Measurements from ENCODE around the gene TBC1D7. TPM values are rescaled to one million over a fixed set of nuclear protein-coding genes. Genes with fewer than 3 reads are reported as not detected.

TBC1D7 gene
- total RNA-seq, 1 experiment from 2014 or later = 18.5 TPM

DNA sequence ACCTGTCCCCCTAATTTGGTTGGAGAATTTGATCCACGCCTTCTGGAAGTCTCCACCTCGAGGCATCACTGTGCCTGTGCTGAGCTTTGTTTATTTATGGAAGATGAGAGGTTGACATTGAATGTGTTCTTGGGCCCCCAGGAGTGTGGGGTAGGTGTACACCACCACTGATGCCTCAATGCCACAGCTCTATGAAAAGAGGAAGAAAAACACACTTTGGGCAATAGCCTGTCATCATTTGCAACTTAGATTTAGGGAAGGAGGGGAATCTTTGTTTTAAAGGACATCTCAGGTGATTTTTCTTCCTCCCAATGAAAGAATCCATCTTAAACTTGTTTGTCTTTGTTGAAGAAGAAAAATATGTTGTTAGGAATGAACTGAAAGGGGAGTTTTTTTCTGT lies 42.6 kb downstream of the TBC1D7 start:
- Histone ChIP-seq H3K4me3 (ENCODE audit: low read length) (no peak overlapping the region), H4K20me1 (ENCODE audit: low read length) (no peaks in the 10 kb centered on the region), H3K27ac (ENCODE audit: low read length) (no peak overlapping the region), H3K4me2 (ENCODE audit: low read length) (no peak overlapping the region), H3K4me1 (ENCODE audit: insufficient read depth, low read length) (no peaks in the 10 kb centered on the region), H2AFZ (ENCODE audit: low read length) (no peak overlapping the region), H3K79me2 (ENCODE audit: low read length) (no peaks in the 10 kb centered on the region), H3K36me3 (ENCODE audit: low read depth, low read length) (0 out of 2 replicates have a peak, but pooled peaks cover 3% of the 10 kb centered on the region), H3F3A (ENCODE audit: low read length, unreplicated experiment) (no peaks in the 10 kb centered on the region), H3K9ac (ENCODE audit: low read length) (no peak overlapping the region), H3K9me3 (ENCODE audit: low read length) (no peaks in the 10 kb centered on the region), H3K27me3 (ENCODE audit: low read length) (no peaks in the 10 kb centered on the region), H3K9me2 (replicated peaks; ENCODE audit: low read length) (no peaks in the 10 kb centered on the region)
- CTCF ChIA-PET = no interaction called here
- no peak for ATAC-seq
- intact Hi-C loops (cut with micrococcal nuclease) = no loop called here
- POLR2A ChIA-PET (ENCODE audit: unreplicated experiment) = no interaction called here
- TF ChIP-seq EZH2phosphoT487 (IDR thresholded peaks at IDR 0.05; ENCODE audit: borderline replicate concordance, low read length) = no peak
- TF ChIP-seq, protein P1, sequence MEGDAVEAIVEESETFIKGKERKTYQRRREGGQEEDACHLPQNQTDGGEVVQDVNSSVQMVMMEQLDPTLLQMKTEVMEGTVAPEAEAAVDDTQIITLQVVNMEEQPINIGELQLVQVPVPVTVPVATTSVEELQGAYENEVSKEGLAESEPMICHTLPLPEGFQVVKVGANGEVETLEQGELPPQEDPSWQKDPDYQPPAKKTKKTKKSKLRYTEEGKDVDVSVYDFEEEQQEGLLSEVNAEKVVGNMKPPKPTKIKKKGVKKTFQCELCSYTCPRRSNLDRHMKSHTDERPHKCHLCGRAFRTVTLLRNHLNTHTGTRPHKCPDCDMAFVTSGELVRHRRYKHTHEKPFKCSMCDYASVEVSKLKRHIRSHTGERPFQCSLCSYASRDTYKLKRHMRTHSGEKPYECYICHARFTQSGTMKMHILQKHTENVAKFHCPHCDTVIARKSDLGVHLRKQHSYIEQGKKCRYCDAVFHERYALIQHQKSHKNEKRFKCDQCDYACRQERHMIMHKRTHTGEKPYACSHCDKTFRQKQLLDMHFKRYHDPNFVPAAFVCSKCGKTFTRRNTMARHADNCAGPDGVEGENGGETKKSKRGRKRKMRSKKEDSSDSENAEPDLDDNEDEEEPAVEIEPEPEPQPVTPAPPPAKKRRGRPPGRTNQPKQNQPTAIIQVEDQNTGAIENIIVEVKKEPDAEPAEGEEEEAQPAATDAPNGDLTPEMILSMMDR (conservative IDR thresholded peaks at IDR 0.05; ENCODE audit: low read depth, low read length) = no peak
- TF ChIP-seq EZH2 (IDR thresholded peaks at IDR 0.05; ENCODE audit: low read length, unreplicated experiment) = no peak
- BruUV-seq (replicated peaks) = no TSS peak
- DNase-seq = no peak

DNA sequence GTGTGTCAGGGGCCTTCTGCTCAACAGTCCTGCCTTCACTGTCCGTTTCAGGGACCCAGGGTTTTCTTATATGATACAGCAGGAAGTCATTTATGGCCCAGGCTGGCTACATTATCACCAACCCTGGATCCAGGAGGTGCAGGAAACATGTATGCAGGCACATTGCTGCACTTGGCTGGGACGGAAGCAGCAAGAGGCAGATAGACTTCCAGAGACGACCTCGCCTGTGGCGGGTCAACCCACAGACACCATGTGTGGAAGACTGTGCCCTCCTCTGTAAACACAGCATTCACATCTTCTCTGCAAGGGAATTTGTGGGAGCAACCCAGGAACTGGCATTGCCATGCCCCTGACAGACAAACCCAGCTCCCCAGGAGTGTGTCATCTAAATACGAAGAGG lies 43.7 kb downstream of the TBC1D7 start:
- CTCF ChIA-PET = no interaction called here
- Histone ChIP-seq H3F3A (ENCODE audit: low read length, unreplicated experiment) (no peaks in the 10 kb centered on the region), H3K9ac (ENCODE audit: low read length) (no peak overlapping the region), H3K4me1 (ENCODE audit: insufficient read depth, low read length) (no peaks in the 10 kb centered on the region), H3K79me2 (ENCODE audit: low read length) (no peaks in the 10 kb centered on the region), H3K36me3 (ENCODE audit: low read depth, low read length) (no peaks in the 10 kb centered on the region), H3K4me2 (ENCODE audit: low read length) (no peak overlapping the region), H3K4me3 (ENCODE audit: low read length) (no peak overlapping the region), H3K27ac (ENCODE audit: low read length) (no peak overlapping the region), H3K27me3 (ENCODE audit: low read length) (no peaks in the 10 kb centered on the region), H3K9me3 (ENCODE audit: low read length) (no peaks in the 10 kb centered on the region), H4K20me1 (ENCODE audit: low read length) (no peaks in the 10 kb centered on the region), H2AFZ (ENCODE audit: low read length) (no peak overlapping the region), H3K9me2 (replicated peaks; ENCODE audit: low read length) (no peaks in the 10 kb centered on the region)
- no TSS peak for BruUV-seq (replicated peaks)
- DNase-seq = no peak
- no peak for ATAC-seq
- POLR2A ChIA-PET (ENCODE audit: unreplicated experiment) = no interaction called here
- TF ChIP-seq, protein P1 (conservative IDR thresholded peaks at IDR 0.05; ENCODE audit: low read depth, low read length) = no peak
- TF ChIP-seq EZH2phosphoT487 (IDR thresholded peaks at IDR 0.05; ENCODE audit: borderline replicate concordance, low read length) = no peak
- TF ChIP-seq EZH2 (IDR thresholded peaks at IDR 0.05; ENCODE audit: low read length, unreplicated experiment) = no peak
- intact Hi-C loops (cut with micrococcal nuclease) = no loop called here

DNA sequence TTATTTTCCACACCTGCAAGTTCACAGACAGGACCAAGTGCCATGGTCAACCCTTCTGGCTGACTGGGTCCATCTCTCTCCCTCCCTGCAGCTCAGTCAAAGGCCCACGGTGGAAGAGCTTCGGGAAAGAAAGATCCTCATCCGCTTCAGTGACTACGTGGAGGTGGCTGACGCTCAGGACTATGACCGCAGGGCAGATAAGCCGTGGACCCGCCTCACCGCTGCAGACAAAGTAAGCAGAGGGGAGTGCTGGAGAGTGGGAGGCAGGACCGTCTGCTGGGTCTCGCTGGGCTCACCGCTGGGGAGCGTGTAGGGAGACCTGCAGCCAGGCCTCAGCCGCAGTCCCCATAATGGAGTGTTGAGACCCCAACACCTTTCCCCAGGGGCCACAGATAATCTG lies 45.0 kb downstream of the TBC1D7 start:
- ATAC-seq (no peak), DNase-seq (no peak)
- Histone ChIP-seq H3K4me3 (ENCODE audit: low read length) (no peak overlapping the region), H3K27ac (ENCODE audit: low read length) (no peak overlapping the region), H2AFZ (ENCODE audit: low read length) (no peak overlapping the region), H3K4me1 (ENCODE audit: insufficient read depth, low read length) (no peaks in the 10 kb centered on the region), H3K27me3 (ENCODE audit: low read length) (no peaks in the 10 kb centered on the region), H3F3A (ENCODE audit: low read length, unreplicated experiment) (no peaks in the 10 kb centered on the region), H3K9me2 (replicated peaks; ENCODE audit: low read length) (no peaks in the 10 kb centered on the region), H3K9ac (ENCODE audit: low read length) (no peak overlapping the region), H4K20me1 (ENCODE audit: low read length) (no peaks in the 10 kb centered on the region), H3K9me3 (ENCODE audit: low read length) (no peaks in the 10 kb centered on the region), H3K36me3 (ENCODE audit: low read depth, low read length) (no peaks in the 10 kb centered on the region), H3K4me2 (ENCODE audit: low read length) (no peak overlapping the region), H3K79me2 (ENCODE audit: low read length) (no peaks in the 10 kb centered on the region)
- no TSS peak for BruUV-seq (replicated peaks)
- TF ChIP-seq EZH2 (IDR thresholded peaks at IDR 0.05; ENCODE audit: low read length, unreplicated experiment) (no peak), EZH2phosphoT487 (IDR thresholded peaks at IDR 0.05; ENCODE audit: borderline replicate concordance, low read length) (no peak)
- TF ChIP-seq, protein P1 (conservative IDR thresholded peaks at IDR 0.05; ENCODE audit: low read depth, low read length) = no peak
- CTCF ChIA-PET = no interaction called here
- POLR2A ChIA-PET (ENCODE audit: unreplicated experiment) = no interaction called here
- intact Hi-C loops (cut with micrococcal nuclease) = no loop called here

All from PC-3 (cell line).